HG02981 (cell line): ENCODE data around the gene PDPR.
A peak's percentile ranks its signal among the peaks of the same experiment; 100 is the strongest.
"Not testable (repeated sequence)": the region's sequence is repeated elsewhere in the genome, so short reads cannot be mapped to it uniquely, and the experiment has no call there.

Experiments used
- ATAC-seq: cut with Tn5 transposase; IDR thresholded peaks from one replicate; pipeline ENCODE4 v1.9.1; 2021; ENCODE audit warnings: mild to moderate bottlenecking, moderate library complexity; ENCODE audit not compliant: unreplicated experiment

Gene PDPR

DNA sequence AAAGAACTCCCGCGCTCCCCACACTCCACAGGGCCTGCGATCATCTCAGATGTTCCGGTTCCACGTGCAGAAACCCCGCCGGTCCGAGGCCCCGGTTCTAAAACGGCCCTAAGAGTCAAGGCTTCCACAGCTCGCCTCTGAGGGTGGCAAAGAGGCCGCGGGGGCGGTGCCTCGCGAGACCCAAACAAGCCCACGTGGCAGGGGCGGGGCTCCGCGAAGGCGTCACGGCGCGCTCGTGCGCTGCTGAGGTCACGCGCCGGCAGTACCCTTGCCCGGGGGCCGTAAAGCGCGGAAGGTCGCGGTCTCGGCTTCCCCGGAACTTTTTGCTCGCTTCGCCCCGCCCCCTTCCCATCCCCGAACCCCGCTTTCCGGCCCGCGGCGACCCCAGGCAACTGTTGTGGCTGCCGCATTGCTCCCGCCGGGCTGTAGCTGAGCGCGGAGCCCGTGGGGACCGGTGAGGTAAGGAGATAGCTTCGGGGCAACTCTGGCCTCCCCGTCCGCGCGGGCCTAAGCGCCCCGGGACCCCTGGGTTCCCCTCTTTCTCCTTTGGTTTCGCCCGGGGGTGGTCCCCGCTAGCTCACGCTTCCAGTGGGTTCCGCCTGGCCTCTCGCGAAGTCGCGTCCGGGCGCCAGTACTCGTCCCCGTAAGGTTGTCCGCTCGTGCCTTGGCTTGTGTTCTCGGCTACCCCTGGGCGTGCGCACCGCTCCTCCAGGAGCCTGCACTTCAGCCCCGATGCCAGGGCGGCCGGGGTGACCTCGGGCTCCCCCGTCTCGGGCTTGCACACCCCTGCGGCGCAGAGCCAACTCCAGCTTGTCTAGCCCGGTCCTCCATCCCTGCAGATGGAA lies at the start of gene PDPR:
Gene PDPR (plus strand): TSS at position 351 of the 845 bp plus-strand sequence. CDS start 6,161 bp downstream, outside the sequence.
- peak; percentile 89 for ATAC-seq

GRCh38 chr16:70064841-70065370 lies 49.2 kb upstream of the PDPR start:
- not testable (repeated sequence) for ATAC-seq

DNA sequence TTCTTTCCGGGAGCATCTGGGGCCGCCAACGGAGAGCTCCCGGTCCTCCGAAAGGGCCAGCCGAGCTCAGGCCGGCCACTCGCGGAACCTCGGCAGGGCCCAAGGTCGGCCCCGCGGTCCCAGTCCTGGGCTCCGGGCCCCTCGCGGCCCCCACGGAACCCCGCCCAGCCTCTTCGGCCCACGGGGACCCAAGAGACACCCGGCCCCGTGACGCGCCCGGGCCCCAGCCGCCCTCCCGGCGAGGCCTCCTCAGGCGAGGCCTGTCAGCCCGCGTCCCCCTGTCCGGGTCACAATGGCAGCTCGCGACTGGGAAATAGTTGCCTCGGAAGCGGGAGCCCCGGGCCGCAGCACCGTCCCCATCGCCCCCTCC lies 48.8 kb upstream of the PDPR start:
- peak; percentile 17 for ATAC-seq

- ATAC-seq, result peak; percentile 94
Measured at GRCh38 chr16:70065746-70066658, 48.1 kb upstream of the PDPR start.

- not testable (repeated sequence) for ATAC-seq
Measured at GRCh38 chr16:70066751-70067150, 47.4 kb upstream of the PDPR start.

DNA sequence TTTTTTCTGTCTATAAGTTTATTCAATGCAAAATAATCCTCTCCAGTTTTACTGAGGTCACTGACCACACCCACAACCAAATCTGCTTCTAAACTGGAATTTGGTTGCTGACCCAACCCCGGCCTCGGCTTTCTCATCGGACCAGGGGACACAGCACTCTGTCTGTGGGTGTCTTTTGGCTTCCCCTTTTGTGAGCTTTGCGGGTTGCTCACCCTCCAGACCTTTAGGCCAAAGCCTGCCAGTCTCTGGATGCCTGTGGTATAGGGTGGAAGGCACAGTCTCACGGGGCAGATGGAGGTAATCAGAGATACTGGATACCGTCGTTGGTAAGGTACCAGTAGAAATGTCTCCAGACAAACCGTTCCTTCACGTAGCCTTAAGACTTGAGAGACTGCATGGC lies 35.1 kb upstream of the PDPR start:
- not testable (repeated sequence) for ATAC-seq

DNA sequence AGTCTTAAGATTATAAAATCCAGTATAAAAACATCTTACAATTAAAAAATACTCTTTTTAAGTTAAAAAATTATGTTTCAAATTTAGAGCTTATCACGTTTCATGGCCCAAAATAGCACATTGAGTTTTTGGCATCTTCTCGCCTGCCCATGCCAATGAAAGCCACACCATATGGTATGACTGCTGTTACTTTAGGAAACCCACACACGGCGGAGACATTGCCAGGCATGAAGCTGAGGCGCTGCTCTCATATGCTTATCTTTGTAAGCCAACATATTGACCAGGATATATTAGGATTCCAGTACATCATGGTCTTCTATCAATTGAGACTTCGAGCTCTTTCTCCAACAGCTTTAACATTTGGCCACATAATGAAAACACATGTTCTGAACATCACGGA lies 32.9 kb upstream of the PDPR start:
- ATAC-seq, result not testable (repeated sequence)

- not testable (repeated sequence) for ATAC-seq
Measured at GRCh38 chr16:70083931-70084330, 30.2 kb upstream of the PDPR start.

DNA sequence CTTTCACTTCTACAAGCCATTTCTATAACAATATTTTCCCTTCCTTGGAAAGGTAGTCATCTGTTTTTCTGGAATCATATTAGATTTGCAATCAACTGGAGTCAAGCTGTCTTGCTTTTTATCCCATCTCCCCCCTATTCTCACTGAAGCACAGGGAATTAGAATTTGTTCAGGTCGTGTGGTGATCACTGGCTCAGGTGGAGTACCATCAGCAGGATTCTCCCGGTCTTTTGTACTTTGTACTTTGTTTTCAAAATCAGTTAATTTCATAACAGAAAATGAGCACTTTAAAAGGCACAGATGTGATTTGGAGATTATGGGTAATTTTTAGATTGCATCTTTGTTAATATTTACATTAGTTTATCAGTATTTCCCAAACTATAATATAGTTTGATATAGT lies 26.0 kb upstream of the PDPR start:
- not testable (repeated sequence) for ATAC-seq

DNA sequence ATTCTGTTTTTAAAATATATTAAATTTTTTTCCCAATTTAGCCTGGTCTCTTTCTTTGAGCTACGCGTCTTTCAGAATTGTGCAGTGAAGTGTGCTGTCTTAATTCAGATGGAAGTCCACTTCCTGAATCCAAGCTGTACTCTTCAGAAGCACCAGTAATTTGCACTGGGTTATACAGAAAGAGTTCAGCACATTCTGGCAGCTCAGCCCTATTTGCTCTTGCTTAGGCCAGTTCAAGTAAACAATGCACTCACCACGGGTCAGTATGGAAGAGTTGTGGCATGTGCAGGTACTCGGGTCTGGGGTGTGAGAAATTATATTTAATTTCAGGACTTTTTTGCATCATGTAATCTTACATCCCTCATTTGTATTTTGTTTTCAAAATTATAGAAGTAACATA lies 25.3 kb upstream of the PDPR start:
- not testable (repeated sequence) for ATAC-seq

DNA sequence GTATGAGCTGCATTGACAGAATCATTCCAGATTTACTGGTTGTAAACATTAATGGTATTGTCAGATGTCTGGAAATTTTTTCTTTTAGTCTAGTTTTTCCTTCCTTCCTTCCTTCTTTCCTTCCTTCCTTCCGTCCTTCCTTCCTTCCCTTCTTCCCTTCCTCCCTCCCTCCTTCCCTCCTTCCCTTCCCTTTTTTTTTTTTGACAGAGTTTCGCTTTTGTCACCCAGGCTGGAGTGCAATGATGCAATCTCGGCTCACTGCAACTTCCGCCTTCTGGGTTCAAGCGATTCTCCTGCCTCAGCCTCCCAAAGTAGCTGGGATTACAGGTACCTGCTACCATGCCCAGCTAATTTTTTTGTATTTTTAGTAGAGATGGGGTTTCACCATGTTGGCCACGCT lies 24.8 kb upstream of the PDPR start:
- not testable (repeated sequence) for ATAC-seq

DNA sequence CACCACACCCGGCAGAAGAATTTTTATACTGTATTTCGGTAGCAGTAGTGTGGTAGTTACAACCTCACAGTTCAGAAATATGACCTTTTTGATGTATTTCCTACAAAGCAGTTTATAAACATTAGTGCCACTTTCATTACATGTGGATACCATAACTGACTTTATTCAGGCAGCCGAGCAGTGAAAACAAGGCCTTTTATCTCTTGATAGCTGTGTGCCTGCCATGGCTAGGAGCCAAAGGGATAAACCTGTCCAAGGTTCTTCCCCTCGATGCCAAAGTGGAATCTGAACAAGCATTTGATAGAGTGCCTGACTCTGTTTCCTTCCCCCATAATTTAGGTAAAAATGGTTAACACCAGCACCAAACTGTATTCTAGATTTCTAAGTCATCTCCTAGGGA lies 23.0 kb upstream of the PDPR start:
- ATAC-seq, result not testable (repeated sequence)

DNA sequence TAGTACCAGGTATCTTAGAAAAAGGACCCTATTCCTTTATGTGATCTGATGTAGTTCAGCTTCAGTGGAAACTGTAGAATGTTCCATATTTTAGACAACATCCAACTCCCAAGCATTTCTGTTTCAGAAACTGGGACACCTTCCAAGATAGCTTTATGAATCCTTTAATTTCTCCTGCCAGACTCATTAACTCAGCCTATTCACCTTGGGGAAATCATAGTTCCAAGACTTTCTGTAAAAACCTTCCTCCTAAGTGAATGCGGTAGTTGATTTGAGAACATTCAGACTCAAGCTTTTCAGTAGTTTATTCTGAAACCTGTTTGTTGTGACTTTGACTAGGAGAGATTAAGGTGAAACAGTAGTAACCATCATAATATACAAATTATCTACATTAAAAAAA lies 20.0 kb upstream of the PDPR start:
- ATAC-seq, result not testable (repeated sequence)

- not testable (repeated sequence) for ATAC-seq
Measured at GRCh38 chr16:70109583-70110279, 4.4 kb upstream of the PDPR start.

GRCh38 chr16:70112162-70112561 lies 2.0 kb upstream of the PDPR start:
- not testable (repeated sequence) for ATAC-seq

DNA sequence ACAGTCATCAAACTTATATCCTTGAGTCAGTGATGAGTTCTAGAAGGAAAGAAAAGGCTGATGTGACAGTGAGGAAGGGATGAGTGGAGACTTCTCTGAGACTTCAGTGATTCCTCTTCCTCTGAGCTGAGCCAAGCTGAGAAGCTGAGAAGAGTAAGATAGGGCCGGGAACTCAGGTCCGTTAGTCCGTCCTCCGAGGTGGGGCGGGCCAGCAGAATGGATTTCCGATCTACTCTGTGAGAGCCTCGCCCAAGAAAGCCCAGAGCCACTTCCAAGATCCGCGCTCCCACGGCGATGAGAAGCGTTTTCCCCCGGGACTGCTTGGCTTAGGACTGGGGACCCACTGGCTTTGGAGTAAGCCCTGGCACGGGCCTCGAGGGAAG lies 542 bp upstream of the PDPR start:
- ATAC-seq, result peak; percentile 6

DNA sequence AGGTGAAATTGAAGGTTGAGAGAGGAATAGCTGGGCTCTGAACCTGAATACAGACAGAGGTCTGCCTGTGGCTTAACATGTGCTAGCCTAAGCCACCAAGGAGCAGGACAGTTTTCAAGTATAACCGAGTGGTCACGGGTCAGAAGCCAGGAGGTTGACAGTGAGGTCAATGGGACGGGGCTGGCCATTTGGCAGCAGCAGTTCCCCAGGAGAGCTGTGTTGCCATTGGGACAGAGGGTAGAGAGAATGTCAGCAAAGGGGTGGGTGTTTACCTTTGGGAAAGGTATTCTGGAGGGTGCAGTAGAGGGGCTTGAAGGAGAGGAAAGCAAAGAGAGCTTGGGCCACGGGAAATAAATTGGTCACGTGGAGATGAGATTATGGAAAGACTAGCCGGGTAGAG lies 4.2 kb downstream of the PDPR start:
- ATAC-seq, result not testable (repeated sequence)

GRCh38 chr16:70118776-70119175 lies 4.6 kb downstream of the PDPR start:
- ATAC-seq, result not testable (repeated sequence)

GRCh38 chr16:70120398-70120797 lies 6.3 kb downstream of the PDPR start:
- not testable (repeated sequence) for ATAC-seq

DNA sequence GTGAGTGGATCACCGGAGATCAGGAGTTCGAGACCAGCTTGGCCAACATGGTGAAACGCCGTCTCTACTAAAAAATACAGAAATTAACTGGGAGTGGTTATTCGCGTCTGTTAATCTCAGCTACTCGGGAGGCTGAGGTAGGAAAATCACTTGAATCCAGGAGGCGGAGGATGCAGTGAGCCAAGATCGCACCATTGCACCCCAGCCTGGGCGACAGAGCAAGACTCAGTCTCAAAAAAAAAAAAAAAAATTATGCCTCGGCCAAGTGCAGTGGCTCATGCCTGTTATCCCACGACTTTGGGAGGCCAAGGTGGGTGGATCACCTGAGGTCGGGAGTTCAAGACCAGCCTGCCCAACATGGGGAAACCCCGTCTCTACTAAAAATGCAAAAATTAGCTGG lies 9.7 kb downstream of the PDPR start:
- not testable (repeated sequence) for ATAC-seq

GRCh38 chr16:70126226-70126625 lies 12.1 kb downstream of the PDPR start:
- ATAC-seq, result not testable (repeated sequence)
